OCI-LY3 (cell line): Measurements from ENCODE around the gene WLS.

Experiments
- H2AFZ ChIP-seq: fragments of 200-600, 300-600 bp; shearing (Covaris generic); 2 replicates; pipeline ENCODE4 v1.6.0; 2014; ENCODE audit warnings: antibody characterized with exemption, low read depth, low read length
- H3K27ac ChIP-seq: fragments of 200-600, 300-600 bp; sonication (generic); 2 replicates; pipeline ENCODE4 v1.5.1; 2014; ENCODE audit warnings: mild to moderate bottlenecking, low read length, moderate library complexity, mixed read lengths
- H3K27me3 ChIP-seq: fragments of 200-600, 300-600 bp; sonication (generic); 2 replicates; pipeline ENCODE4 v1.6.1; 2014; ENCODE audit warnings: low read depth, low read length, mixed read lengths
- H3K36me3 ChIP-seq: fragments of 200-600, 300-600 bp; sonication (generic); replicated peaks from 2 replicates; pipeline ENCODE3; 2014; ENCODE audit warnings: low read depth, low read length, mixed read lengths
- H3K4me1 ChIP-seq: fragments of 300-600, 200-600 bp; sonication (generic); 2 replicates; pipeline ENCODE4 v1.6.1; 2014; ENCODE audit warnings: low read length, mixed read lengths
- H3K4me2 ChIP-seq: fragments of 200-600, 300-600 bp; sonication (generic); 2 replicates; pipeline ENCODE4 v1.6.1; 2014; ENCODE audit warnings: low read length, mixed read lengths
- H3K4me3 ChIP-seq: fragments of 300-600, 200-600 bp; sonication (generic); 2 replicates; pipeline ENCODE4 v1.5.1; 2014; ENCODE audit warnings: antibody characterized with exemption, mild to moderate bottlenecking, low read length, moderate library complexity
- H3K79me2 ChIP-seq: fragments of 300-600, 200-600 bp; shearing (Covaris generic); 2 replicates; pipeline ENCODE4 v1.6.1; 2014; ENCODE audit warnings: mild to moderate bottlenecking, low read length, mixed read lengths
- H3K9ac ChIP-seq: fragments of 300-600, 200-600 bp; shearing (Covaris generic); 2 replicates; pipeline ENCODE4 v1.6.0; 2014; ENCODE audit warnings: mild to moderate bottlenecking, low read length, moderate library complexity
- H3K9me3 ChIP-seq: fragments of 200-600, 300-600 bp; shearing (Covaris generic); 2 replicates; pipeline ENCODE4 v1.6.1; 2014; ENCODE audit warnings: low read length, mixed read lengths; ENCODE audit not compliant: insufficient read depth
- H4K20me1 ChIP-seq: fragments of 200-600, 300-600 bp; sonication (generic); 2 replicates; pipeline ENCODE4 v1.6.1; 2016; ENCODE audit warnings: low read length, mixed read lengths; ENCODE audit not compliant: insufficient read depth
- CTCF ChIP-seq: fragments of 200-600, 300-600 bp; sonication (generic); IDR thresholded peaks from 2 replicates; pipeline ENCODE4 v1.5.1; 2014; ENCODE audit warnings: antibody characterized with exemption, low read length, low read depth
- EZH2phosphoT487 ChIP-seq: fragments of 200-600 bp; shearing (Covaris generic); IDR thresholded peaks from 2 replicates; pipeline ENCODE4 v1.6.1; 2018; ENCODE audit warnings: antibody characterized with exemption, mixed run types, low read depth

The WLS gene

GRCh38 chr1:68148631-68149030 is 83.7 kb downstream of the WLS start:
- H3K9ac ChIP-seq: no peak overlapping the region
- no peak for TF ChIP-seq CTCF
- no peak for TF ChIP-seq EZH2phosphoT487
- no peaks in the 10 kb centered on the region for H3K36me3 ChIP-seq

GRCh38 chr1:68147534-68148171 is 84.7 kb downstream of the WLS start:
- no peak overlapping the region for H3K9ac ChIP-seq
- H3K36me3 ChIP-seq: no peaks in the 10 kb centered on the region
- no peaks in the 10 kb centered on the region for H3K79me2 ChIP-seq
- H3K27ac ChIP-seq: no peak overlapping the region
- TF ChIP-seq CTCF: no peak
- TF ChIP-seq EZH2phosphoT487: no peak
- H3K9me3 ChIP-seq: no peaks in the 10 kb centered on the region
- H4K20me1 ChIP-seq: no peaks in the 10 kb centered on the region
- no peaks in the 10 kb centered on the region for H3K4me1 ChIP-seq
- H2AFZ ChIP-seq: no peak overlapping the region
- H3K27me3 ChIP-seq: no peaks in the 10 kb centered on the region
- no peak overlapping the region for H3K4me3 ChIP-seq
- H3K4me2 ChIP-seq: no peak overlapping the region

More at GRCh38 chr1:68148631-68149030, 83.7 kb downstream of the WLS start:
- Histone ChIP-seq H2AFZ (no peak overlapping the region), H3K79me2 (no peaks in the 10 kb centered on the region), H3K4me1 (no peaks in the 10 kb centered on the region), H3K27me3 (no peaks in the 10 kb centered on the region), H3K4me2 (no peak overlapping the region), H3K4me3 (no peak overlapping the region), H3K27ac (no peak overlapping the region), H3K9me3 (no peaks in the 10 kb centered on the region), H4K20me1 (no peaks in the 10 kb centered on the region)

GRCh38 chr1:68145418-68146126 is 86.8 kb downstream of the WLS start:
- Histone ChIP-seq H3K9me3 (no peaks in the 10 kb centered on the region), H3K79me2 (no peaks in the 10 kb centered on the region), H3K27ac (no peak overlapping the region), H3K36me3 (no peaks in the 10 kb centered on the region), H2AFZ (no peak overlapping the region), H3K27me3 (no peaks in the 10 kb centered on the region), H4K20me1 (no peaks in the 10 kb centered on the region), H3K4me3 (no peak overlapping the region), H3K4me2 (no peak overlapping the region), H3K4me1 (no peaks in the 10 kb centered on the region), H3K9ac (no peak overlapping the region)
- no peak for TF ChIP-seq CTCF
- no peak for TF ChIP-seq EZH2phosphoT487

GRCh38 chr1:68144856-68145255 is 87.5 kb downstream of the WLS start:
- no peak overlapping the region for H3K4me2 ChIP-seq
- H4K20me1 ChIP-seq: no peaks in the 10 kb centered on the region
- no peaks in the 10 kb centered on the region for H3K27me3 ChIP-seq
- H2AFZ ChIP-seq: no peak overlapping the region
- no peak overlapping the region for H3K4me3 ChIP-seq
- H3K79me2 ChIP-seq: no peaks in the 10 kb centered on the region
- TF ChIP-seq EZH2phosphoT487 (no peak), CTCF (no peak)
- no peak overlapping the region for H3K27ac ChIP-seq
- no peaks in the 10 kb centered on the region for H3K9me3 ChIP-seq
- H3K36me3 ChIP-seq: no peaks in the 10 kb centered on the region
- no peak overlapping the region for H3K9ac ChIP-seq
- H3K4me1 ChIP-seq: no peaks in the 10 kb centered on the region
